Measurements from ENCODE around the gene WDR86.

WDR86 gene

DNA sequence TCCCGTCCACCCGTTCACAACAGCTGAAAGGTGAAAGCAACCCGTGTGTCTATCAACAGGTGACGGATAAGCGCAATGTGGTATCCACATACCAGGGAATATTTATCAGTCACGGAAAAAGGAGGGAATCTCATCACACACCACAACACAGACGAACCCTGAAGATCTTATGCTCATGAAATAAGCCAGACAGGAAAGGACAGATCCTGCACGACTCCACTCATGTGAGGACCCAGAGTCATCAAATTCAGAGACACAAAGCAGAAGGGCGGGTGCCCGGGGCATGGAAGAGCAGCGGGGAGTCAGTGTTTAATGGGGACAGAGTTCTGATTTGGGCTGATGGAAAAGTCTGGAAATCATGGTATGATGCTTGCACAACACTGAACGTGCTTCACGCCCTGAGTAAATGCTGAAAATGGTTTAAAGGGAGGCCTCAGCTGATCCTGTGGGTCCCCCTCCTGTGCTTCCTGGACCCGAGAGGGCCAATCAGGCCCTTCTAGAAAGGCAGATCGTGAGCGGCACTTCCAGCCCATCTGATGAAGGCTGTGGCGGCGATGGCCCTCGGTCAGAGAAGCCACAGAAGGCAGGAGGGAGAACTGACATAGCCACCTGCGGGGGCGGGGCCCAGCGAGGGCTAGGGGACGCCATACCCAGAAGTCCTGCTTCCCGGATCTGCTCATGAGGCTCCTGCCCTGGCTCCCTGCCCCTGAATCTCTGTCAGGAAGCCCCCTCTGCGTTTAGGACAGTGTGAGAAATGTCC is 19.1 kb downstream of the WDR86 start:
- DNase-seq: no peak

DNA sequence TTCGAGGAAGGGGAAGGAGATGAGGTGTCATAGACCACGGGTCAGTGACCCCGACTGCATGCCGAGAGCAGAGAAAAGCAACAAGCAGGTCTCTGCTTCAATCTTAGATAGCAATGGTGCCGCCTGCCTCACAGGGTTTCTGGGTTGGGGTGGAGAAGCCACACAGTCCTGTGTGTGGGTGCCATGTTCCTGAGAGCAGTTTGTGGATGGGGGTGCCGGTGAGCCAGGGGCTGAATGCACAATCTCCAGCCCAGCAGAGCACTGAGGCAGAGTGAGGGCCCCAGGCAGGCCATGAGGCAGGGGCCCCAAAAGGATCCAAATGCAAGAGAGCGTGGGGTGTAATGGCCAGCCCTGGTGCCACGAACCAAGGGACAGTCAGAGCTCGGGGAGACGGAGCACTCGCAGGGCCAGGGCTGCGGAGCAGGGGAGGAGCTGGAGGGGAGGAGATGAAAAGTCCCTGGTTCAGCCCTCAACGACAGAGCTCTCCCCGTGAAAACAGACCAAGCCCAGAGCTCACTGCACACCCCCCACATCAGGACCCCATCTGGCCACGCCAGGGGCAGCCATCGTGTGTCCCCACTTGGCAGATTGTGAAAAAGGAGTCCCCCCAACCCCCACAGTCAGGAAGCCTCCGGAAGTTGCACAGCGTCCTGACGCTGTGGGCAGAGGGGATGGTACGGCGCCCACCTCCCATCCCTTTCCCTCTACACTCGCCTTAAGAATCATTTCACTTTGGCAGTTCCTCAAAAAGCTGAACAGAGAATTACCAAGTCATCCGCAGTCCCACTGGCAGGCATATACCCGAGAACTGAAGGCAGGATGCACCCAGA is 19.9 kb downstream of the WDR86 start:
- DNase-seq: no peak

DNA sequence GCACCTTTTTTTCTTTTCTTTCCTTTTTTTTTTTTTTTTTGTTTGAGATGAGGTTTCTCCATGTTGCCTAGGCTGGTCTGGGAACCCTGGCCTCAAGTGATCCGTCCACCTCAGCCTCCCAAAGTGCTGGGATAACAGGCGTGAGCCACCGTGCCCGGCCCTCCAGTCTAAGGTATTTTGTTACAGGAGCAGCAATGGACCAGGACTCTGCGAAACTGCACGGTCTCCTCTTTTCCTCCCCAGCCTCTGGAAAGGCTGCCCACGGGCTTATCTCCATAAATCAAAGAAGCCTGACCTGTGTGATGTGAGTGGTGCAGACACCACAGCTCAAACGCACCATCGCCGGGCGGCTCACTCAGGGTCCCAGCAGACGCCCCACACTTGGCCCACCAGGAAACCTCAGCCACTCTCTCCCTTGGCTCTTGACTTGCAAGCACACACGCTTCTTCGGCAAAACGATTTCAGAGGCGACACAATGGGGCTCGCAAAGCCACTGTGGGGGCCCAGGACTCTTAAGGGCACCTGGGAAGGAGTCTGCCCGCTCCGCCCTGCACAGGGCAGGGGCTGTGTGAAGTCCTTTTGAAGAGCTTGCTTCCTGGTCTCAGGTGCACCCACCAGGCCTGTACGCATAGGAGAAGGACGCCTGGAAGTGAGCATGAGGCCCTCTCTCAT is 20.6 kb downstream of the WDR86 start:
- no peak for DNase-seq

DNA sequence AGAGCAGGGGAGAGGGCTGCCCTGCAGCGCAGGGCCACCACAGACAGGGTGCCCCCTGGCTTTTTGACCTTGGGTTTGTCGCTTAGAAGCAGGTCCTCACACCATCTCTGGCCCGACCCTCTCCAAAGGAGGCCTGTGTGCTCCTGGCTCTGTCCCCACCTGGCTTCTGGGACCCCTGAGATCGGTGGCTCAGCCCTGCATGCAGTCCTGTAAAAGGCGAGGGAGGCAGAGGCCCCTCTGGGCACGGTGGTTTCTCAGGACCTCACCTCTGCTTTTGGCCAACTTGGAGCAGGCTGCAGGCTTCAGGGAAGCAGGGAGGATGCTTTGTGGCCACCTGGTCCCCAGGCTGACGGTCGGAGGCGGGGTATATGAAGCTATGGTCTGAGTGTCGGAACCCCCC is 21.4 kb downstream of the WDR86 start:
- no peak for DNase-seq

DNA sequence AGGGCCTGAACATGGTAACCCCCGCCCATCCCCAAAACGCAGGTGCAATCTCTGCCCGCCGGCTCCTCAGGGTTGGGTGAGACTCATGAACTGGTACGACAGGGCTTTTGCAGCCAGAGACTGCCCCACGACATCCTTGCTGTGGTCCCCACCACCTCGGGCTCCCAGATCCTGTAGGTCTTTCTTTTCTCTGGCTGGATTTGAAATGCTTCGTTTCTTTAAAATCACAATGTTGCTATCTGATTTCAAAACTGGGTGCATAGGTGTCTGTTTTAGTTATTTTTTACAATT is 21.9 kb downstream of the WDR86 start:
- DNase-seq: no peak

DNA sequence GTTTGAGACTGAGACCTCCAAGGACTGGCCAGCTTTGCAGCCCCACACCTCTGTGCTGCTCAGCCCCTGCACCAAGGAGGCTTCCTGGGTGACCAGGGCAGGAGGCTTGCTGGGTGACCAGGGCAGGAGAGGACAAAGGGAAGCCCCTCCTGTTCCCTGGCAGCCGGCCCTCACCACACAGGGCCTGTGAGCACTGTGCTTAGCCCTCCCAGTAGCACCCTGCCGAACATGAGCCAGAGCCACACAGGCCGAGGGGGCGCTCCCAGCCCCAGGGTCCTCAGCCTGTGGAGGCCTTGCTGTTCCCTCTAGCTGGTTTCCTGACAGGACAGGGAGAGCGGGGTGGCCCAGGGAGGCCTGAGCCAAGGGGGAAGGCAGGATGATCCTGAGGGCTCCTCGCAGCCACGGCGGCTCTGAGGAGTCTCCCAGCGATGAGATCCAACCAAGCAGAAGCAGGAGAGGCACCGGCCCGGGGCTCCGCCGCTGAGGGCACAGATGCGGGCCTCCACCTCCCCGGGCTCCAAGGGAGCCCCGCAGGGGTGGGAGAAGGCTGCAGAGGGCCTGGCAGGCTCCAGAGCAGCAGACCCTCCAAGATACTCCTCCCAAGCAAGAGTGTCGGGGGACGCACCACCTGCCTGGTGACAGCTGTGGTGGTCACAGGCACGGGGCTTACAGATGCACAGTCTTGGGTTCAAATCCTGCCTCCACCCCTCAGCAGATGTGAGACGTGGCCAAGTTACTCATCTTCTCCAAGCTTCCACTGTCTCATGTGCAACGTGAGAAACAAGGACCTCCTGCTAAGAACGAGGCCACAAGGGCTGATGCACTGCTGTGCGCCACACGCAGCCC is 22.5 kb downstream of the WDR86 start:
- no peak for DNase-seq

DNA sequence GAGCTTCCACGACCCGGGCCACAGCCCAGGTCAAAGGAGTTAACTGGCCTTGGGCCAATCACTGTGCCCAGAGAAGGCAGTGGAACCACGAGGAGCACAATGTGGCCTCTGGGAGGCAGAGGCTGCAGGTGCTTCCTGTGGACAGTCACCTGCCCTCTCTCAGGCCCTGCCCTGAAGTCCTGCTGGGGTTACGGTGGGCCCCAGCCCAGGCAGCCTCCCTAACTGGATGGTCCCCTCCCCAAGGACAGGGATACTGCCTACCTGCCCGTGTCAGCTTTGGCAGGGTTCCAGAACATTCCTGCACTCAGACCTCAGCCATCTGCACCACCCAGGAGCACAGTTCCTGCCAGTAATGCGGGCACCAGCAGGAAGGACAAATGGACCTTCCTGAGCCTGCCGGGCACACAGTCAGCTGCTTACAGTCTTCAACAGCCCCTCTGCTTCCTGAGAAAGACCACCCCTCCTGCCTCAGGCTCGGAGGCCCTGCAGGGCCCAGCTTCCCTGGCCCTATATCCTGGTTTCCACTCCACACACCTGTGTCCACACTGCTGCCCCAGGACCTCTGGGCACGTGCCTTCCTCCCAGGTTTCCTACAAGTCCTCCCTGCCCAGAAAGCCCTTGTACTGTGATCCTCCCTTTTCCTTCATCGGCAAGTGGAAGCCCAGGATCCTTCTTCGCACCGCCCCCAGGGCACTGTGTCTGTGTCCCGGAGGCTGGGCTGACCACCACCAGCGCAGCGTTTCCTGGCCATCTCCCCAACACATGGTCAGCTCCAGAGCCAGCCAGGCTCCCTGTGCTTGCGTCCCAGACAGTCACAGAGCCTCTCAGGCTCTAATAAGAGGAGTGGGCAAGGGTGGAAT is 23.3 kb downstream of the WDR86 start:
- DNase-seq: no peak

DNA sequence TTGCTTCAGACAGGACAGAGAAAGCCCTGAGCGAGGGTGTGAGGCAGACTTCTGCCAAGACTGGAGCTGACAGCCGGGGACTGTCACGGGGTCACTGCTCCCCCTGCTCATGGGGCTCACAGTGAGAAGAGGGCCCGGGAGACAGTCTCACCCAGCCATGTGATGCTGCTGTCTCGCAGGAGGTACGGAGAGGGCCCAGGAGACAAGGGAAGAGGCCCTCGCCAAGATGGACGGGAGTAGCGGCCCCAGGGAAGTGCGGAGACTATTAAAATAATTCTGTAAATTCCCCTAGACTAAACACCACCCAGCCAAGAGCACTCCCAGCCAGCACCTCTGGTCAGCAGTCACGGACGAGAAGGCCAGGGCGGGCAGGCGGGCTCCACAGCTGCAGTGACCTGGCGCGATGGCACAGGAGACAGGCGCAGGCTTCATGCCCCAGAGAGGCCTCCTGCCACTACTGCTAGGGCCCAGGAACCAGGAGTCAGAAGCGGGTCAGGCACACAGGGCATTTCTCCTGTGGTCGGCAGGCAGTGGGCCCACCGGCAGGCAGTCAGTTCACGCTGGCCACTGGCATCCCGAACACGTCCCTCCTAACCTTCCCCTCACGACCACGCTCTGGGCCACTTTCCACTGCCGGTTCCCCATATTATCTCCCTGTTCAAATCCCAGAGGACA is 24.1 kb downstream of the WDR86 start:
- no peak for DNase-seq

DNA sequence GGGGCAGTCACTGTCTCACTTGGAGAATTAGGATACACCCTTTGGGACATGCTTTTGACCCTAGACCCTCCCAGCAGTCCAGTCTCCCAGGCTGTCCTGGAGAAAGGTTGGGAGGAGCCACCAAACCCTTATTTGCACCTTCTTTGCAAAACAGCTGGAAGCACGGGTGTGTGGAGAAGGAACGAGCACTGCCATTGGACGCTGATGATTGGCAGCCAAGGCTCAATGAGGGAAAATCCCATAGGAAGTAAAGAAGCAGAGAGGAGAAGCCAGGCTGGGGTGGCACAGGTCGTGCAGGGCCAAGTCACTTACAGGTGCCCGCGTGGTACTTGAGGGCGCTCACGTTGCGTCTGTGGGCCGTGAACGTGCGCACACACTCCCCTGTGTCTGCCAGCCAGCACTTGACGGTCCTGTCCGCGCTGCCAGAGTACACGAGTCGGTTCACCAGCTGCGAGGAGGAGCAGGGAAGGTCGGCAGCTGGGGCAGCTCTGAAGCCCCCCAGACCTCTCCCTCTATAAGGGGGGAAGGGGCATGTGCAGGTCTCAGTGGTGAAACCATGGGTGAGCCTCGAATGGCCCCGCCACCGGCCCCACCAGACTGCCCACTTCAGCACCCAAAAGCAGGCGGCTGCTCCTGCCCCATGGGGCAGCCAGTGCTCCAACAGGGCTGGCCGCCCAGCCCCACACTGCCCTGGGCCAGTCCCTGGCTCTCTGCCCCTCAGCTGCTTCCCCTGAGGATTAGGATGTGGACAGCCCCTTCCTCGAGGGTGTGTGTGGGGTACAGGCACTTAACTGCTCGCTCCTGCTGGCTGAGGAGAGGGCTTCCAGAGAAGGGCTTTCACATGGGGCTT is 24.8 kb downstream of the WDR86 start:
- no peak for DNase-seq

DNA sequence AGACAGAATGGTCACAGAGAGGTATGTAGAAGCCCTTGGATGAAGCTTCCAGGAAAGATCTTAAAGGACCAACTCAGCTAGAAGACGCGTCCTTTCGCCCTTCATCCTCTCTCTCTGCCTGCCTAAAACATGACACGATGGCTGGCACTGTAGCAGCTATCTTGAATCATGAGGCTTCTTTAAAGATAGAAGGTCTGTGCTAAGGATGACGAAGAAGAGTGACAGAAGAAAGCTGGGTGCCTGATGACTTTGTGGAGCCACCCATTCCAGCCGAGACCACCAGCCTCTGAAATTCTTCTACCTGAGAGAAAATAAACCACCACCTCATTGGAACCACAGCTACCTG is 25.5 kb downstream of the WDR86 start:
- no peak for DNase-seq

DNA sequence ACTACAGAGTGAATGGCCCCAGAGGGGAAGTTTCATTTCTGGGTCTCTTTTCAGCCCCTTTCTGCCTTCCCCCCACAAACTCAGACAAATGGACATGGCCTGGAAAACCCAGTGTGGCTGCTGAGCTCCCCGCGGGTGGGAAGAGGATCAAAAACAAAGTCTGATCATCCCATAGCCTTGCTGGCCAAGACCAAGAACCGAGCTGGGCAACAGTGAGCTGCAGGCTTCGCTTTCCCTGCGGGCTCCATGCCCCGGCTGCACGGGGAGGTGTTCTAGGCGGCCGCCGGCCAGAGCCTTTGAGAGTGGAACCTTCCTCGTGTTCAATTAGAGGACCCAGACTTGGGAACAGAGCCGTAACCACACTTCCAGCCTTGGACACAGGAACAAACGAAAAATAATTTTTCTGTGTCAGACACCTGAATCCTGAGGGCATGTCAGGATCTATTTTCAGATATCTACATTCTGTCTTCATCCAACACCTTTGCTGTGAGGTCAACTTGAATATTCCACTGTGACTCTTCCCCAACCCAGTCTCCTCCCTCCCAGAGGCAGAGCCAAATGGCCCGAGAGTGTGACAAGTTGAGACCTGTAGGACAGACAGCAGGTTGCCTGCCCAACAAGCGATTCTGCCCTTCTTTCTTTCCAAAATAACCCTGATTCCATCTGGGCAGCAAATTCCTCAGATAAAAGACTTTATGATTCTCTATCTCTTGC is 26.0 kb downstream of the WDR86 start:
- DNase-seq: no peak

DNA sequence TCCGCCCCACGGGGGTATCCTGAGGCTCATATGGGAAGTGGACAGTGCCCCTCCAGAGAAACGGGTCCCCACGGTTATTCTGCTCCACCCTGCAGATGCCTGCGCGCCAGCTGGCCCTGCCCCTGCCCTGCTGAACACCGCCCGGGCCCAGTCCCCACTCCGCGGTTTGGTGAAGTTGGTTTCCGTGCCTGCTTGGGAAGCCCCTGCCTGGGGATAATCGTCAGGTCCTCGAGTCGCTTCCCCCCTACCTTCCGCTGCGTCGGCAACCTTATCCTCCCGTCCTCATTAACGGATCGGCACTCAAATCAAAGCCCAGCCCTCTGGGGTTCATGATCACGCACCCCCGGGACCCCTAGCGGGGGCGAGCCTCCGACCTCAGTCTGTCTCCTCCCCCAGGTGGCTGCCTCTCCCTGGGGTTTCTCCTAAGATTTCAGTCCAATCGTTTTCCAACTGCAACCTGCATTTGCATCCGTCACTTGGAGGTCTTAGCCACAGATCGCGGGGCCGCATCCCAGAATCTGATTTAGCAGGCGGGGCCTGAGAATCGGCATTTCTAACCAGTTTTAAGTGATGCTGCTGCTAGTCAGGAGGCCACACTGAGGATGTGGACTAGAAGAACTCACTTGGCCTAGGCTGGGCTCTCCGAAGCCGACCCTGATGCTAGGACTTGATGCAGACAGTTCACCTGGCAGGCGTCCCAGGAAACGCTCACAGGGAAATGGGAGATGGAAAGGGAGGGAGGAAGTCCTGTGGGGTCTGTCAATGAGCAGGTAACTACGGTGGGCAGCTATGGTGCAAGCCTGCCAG is 27.6 kb downstream of the WDR86 start:
- DNase-seq: no peak

DNA sequence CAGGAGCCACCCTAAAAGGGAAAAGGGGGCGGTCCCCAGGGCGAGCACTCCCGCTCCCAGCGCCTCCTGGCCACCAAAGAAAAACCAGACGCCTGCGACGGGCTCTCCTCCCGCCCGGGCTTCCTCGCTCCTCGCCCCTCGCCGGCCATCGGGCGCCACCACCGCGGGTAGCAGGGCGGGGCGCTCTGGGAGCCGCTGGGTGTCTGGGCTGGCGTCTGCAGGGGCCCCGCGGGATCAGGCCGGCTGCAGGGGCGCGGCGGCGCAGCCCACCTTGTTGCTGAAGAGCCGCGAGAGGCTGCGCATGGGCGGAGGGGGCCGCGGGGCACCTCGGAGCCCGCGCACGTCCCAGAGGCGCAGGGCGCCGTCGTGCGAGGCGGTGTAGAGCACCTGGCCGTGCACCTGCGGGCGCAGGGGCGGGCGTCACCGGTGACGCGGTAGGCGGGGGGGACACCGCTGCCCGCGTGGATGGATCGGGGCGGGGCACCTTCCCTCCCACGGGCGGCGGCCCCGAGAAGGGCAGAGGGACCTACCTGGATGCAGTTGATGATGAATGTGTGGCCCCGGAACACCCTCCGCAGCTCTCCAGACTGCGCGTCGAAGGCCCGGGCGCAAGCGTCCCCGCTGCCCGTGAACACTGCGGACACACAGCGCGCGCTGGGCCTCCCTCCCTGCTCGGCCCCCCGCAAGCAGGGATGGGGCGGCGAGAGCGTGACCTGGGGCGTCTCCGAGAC is 28.3 kb downstream of the WDR86 start:
- DNase-seq: no peak

DNA sequence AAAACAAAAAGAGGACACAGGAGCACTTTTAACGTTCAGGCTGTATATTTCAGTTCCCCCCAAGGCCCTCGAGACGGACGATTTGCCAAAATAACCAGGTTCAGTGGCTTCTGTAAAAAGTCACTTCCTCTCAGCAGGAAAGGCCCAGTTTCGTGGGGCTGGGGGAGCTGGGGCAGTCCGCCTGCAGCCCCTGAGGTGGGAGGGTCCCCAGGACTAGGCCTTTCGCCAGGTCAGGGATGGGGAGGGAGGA is 28.8 kb downstream of the WDR86 start:
- DNase-seq: no peak

DNA sequence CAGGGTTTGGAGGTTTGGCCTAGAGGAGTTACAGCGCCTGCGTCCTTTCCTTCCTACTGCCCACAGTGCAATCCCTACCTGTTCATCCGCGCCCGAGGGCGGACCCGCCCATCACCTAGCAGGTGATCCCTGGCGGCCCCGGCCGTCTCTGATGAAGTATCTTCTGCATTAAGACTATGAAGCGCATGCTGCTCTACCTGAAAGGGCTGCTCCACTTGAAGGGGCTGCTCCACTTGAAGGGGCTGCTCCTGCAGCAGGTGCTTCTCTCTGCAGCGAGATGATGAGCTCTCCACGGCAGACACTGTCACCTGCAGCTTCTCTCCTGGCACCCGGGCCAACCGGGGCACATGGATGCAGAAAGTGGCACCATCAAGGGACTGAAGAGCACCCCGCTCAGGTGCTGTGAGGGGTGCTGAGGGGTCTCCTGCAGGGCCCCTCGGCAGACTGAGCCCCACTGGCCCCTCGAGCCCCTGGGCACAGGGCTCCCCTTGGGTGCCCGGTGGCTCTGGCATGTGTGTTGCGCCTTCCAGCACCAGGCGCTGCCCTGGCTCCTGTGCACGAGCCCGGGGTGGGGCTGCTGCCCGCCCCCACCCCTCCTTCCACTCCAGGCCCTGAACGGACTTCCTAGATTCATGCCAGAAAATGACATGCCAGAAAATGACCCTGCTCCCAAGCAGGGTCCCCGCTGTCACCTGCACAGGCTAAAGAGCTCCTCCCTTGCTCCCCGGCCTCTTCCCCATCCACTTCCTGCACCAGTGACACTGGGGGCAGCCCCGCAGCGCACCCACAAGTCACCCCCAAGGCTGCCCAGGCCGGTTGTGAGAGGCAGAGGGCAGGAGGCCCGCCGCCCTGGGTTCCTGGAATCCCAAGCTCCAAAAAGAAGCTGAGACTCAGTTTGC is 29.4 kb downstream of the WDR86 start:
- DNase-seq: no peak

DNA sequence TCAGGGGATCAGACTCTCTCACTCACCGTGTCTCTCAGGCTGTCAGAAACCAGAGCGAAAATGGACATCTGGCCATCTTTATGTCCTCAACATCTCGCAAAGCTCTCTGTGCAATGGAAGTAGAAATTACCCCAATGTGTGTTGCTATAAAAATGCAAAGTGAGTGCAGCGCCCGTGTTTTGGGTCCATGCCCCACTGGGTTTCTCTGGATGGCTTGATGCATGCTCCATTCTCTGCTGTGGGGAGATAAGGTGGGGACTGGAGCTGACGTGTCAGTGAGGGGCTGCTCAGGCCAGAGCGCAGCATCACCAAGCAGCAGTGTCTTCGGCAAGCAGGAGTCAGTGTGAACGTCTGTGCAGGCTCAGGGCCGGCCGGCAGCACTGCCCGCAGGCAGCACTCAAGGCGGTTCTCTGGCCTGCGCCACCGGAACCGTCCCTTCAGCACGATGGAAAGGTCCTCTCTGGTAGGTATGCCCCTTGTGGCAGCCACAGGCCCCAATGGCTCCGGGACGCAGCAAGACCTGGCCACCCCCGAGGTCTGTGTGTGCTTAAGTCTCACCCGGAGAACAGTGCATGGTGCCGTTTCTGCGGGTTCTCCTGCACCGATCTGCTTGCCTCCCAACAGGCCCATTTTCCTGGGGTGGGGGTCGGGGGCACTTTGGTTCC is 30.2 kb downstream of the WDR86 start:
- no peak for DNase-seq

DNA sequence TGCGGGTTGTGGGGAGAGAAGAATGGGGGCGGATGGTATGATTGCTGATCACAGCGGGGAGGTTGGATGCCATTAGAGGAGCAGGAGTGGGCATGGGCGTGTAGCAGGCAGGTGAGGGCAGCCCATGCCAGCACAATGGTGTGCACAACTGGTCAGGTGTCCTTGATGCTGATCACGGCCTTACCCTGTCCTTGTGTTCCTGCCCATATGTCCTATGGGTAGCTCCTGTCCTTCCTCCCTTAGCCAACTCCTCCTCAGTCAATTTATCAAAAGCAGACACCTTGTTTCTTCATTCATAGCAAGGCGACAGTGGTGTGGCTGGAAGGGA is 30.7 kb downstream of the WDR86 start:
- DNase-seq: no peak

All from SIG-M5 (cell line).